AG04449 (cell line): ENCODE measurements around the gene NPIPB9.
"Not testable (repeated sequence)": the region's sequence is repeated elsewhere in the genome, so short reads cannot be mapped to it uniquely, and the experiment has no call there.

Source experiments
- CTCF ChIA-PET: fragments of 350-600 bp; formaldehyde crosslinking; extraction: SDS; loops from one replicate; lab custom pipeline; 2021; ENCODE audit warnings: antibody characterized with exemption; lab: Yijun Ruan, JAX
- POLR2A ChIA-PET: fragments of 400-600, 350-600 bp; formaldehyde crosslinking; extraction: SDS; loops from one replicate; lab custom pipeline; 2020; ENCODE audit warnings: antibody characterized with exemption, inconsistent platforms; lab: Yijun Ruan, JAX
- DNase-seq: peaks from one replicate; pipeline ENCODE4 v3.0.0-alpha.2; 2010; ENCODE audit warnings: low read depth, low spot score
- H3K4me3 ChIP-seq: 2 replicates; pipeline ENCODE4 v1.5.1; 2011; ENCODE audit warnings: low read depth, mild to moderate bottlenecking, control low read depth, low read length
- TF ChIP-seq, protein P1 (sequence below): IDR thresholded peaks from one replicate; pipeline ENCODE4 v1.5.1; 2011; ENCODE audit warnings: mild to moderate bottlenecking, moderate library complexity, low read length, control low read depth, inconsistent platforms; ENCODE audit not compliant: insufficient read depth; ENCODE audit errors: missing control alignments

The NPIPB9 gene

DNA sequence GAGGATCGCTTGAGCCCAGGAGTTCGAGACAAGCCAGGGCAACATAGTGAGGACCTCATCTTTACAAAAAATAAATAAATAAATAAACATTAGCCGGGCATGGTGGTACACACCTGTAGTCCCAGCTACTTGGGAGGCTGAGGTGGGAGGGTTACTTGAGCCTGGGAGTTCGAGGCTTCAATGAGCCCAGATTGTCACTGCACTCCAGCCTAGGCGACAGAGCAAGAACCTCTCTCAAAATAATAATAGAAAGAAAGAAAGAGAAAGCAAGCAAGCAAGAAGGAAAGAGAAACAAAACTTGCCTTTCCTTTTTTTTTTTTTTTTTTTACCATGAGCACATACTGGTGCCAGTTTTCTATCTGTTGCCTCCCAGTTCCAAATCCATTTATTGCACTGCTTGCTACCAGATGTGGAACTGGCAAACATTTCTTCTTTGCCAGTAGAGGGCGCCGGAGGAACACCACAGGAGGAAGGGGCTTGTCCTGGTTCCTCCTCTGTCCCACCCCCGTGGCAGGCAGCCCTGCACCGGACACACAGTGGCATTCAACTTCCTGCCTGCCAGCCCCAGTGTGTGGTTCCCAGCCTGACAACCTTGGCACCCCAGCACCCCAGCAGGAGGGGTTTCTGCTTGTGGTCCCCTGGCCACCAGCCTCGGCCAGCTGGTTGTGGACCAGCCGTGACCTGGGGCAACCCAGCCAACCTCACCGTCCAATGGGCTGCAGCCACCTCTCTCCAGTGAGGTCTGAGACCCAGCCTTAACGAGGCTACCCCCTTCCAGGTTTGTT, 50.8 kb downstream of the NPIPB9 start:
- DNase-seq, CTCF ChIA-PET, H3K4me3 ChIP-seq, POLR2A ChIA-PET: not testable (repeated sequence)

DNA sequence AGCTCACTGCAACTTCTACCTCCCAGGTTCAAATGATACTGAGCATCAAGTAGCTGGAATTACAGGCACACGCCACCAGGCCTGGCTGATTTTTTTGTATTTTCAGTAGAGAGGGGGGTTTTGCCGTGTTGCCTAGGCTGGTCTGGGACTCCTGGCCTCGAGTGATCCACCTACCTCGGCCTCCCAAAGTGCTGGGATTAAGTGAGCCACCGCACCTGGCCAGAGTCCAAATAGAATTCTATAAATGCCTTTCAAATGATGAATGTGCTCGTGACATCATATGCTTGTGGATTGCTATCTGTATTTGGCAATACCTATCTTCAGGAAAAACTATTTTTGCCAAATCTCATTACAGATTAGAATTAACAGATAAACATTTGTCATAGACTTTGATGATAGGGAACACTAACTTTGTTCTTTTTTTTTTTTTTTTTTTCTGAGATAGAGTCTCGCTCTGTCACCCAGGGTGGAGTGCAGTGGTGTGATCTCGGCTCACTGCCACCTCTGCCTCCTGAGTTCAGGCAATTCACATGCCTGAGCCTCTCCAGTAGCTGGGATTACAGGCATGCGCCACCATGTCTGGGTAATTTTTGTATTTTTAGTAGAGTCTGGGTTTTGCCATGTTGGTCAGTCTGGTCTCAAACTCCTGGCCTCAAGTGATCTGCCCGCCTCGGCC, 56.0 kb downstream of the NPIPB9 start:
- CTCF ChIA-PET, DNase-seq, POLR2A ChIA-PET: not testable (repeated sequence)

DNA sequence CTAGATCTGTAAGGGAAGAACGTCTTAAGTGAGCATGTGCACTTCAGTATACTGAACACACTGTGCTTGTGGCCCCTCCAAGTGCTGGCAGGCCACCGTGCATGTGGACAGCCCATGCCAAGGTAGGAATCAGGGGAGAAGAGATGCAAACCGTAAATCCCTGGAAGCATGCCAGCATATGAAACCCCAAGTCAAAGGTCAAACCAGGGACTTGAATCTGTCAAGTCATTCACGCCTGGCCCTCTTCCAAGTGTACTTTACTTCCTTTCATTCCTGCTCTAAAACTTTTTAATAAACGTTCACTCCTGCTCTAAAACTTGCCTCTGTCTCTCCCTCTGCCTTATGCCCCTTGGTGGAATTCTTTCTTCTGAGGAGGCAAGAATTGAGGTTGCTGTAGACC, 68.4 kb downstream of the NPIPB9 start:
- ChIA-PET CTCF (interaction anchor here (4.0 kb wide), 1 partner anchor 26 kb away, joined by 17 read pairs; the partner anchor contains the start of gene TUFM), POLR2A (no interaction called here)
- TF ChIP-seq, protein P1, sequence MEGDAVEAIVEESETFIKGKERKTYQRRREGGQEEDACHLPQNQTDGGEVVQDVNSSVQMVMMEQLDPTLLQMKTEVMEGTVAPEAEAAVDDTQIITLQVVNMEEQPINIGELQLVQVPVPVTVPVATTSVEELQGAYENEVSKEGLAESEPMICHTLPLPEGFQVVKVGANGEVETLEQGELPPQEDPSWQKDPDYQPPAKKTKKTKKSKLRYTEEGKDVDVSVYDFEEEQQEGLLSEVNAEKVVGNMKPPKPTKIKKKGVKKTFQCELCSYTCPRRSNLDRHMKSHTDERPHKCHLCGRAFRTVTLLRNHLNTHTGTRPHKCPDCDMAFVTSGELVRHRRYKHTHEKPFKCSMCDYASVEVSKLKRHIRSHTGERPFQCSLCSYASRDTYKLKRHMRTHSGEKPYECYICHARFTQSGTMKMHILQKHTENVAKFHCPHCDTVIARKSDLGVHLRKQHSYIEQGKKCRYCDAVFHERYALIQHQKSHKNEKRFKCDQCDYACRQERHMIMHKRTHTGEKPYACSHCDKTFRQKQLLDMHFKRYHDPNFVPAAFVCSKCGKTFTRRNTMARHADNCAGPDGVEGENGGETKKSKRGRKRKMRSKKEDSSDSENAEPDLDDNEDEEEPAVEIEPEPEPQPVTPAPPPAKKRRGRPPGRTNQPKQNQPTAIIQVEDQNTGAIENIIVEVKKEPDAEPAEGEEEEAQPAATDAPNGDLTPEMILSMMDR = no peak
- H3K4me3 ChIP-seq = no peak overlapping the region
- no peak for DNase-seq

More for the DNA sequence above, 56.0 kb downstream of the NPIPB9 start:
- not testable (repeated sequence) for H3K4me3 ChIP-seq

DNA sequence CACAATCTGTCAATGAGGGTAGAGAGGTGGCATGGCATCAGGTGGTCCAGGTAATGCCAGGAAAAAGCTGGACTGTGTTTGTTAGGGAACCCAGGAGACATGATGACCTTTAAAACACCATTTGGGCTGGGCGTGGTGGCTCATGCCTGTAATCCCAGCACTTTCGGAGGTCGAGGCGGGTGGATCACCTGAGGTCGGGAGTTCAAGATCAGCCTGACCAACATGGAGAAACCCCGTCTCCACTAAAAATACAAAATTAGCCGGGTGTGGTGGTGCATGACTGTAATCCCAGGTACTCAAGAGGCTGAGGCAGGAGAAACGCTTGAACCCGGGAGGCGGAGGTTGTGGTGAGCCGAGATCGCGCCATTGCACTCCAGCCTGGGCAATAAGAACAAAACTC, 69.0 kb downstream of the NPIPB9 start:
- ChIA-PET POLR2A (interaction anchor here (2.9 kb wide), 1 partner anchor 26 kb away, joined by 16 read pairs; the partner anchor contains the start of gene TUFM), CTCF (interaction anchor here (2.6 to 4.0 kb wide), 2 partner anchors 26 to 125 kb away, joined by 13 to 17 read pairs; partner anchors contain the start of gene TUFM)
- not testable (repeated sequence) for H3K4me3 ChIP-seq

DNA sequence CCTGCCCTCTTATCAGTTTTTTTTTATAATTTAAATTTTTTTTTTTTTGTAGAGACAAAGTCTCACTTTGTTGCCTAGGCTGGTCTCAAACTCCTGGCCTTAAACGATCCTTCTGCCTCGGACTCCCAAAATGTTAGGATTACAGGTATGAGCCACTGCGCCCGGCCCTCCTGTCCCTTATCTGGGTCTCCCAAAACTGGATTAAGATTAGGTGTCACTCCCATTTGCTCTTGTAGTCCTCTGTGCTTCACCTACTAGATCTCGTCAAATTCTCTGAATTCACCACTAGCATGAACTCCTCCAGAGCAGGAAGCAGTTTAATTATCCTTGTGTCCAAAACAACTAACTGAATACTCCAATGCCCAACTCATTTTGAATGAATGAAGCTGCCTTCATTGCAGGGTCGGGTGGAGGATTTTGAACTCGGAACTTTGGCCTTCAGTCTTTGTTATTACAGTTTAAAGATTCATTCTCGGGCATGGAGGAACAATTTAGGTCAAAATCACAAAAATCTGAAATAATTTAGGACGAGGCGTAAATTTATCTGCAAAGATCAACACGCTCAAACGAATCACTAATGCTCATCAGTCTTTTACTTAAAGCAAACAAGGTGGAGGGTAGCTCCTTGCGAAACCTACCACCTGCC, 70.4 kb downstream of the NPIPB9 start:
- TF ChIP-seq, protein P1 = no peak
- POLR2A ChIA-PET = interaction anchor here (0.9 to 2.9 kb wide), 4 partner anchors 11 to 41 kb away, joined by 3 to 16 read pairs (median 6); partner anchors contain the start of genes SH2B1 and TUFM
- no peak for DNase-seq
- H3K4me3 ChIP-seq = peak overlapping the region; percentile 97
- CTCF ChIA-PET = interaction anchor here (1.3 to 4.0 kb wide), 5 partner anchors 9 to 152 kb away, joined by 4 to 17 read pairs (median 5); partner anchors contain the start of gene TUFM

More for the DNA sequence above, 69.0 kb downstream of the NPIPB9 start:
- not testable (repeated sequence) for DNase-seq
